ENCODE results near the gene SMTNL2.

GRCh38 chr17:4598776-4599504, 14.6 kb downstream of the SMTNL2 start:
- TF ChIP-seq POLR2AphosphoS5 (IDR thresholded peaks at IDR 0.05; ENCODE audit: low read depth, low read length) (no peak), POLR2A (IDR thresholded peaks at IDR 0.05; ENCODE audit: low read depth, low read length) (no peak)

All from GM12892 (cell line).